OCI-LY1 (cell line): ENCODE measurements around the gene ACTG1.

ENCODE experiments used
- H2AFZ ChIP-seq: fragments of 200-600 bp; sonication (generic), shearing (Covaris generic); 2 replicates; pipeline ENCODE4 v1.6.0; 2014; ENCODE audit warnings: antibody characterized with exemption, mild to moderate bottlenecking, low read length
- H3F3A ChIP-seq: fragments of 200-600 bp; sonication (generic), shearing (Covaris generic); 2 replicates; pipeline ENCODE4 v1.6.0; 2014; ENCODE audit warnings: mild to moderate bottlenecking, antibody characterized with exemption, low read length, moderate library complexity; ENCODE audit not compliant: insufficient read depth
- H3K27ac ChIP-seq: fragments of 200-600 bp; sonication (generic); 2 replicates; pipeline ENCODE4 v1.5.1; 2014; ENCODE audit warnings: low read length, mixed run types, mild to moderate bottlenecking, low read depth; ENCODE audit not compliant: poor library complexity, severe bottlenecking
- H3K27me3 ChIP-seq: fragments of 200-600 bp; sonication (generic); 2 replicates; pipeline ENCODE4 v1.6.0; 2014; ENCODE audit warnings: antibody characterized with exemption, mild to moderate bottlenecking, low read length, moderate library complexity; ENCODE audit not compliant: insufficient read depth
- H3K36me3 ChIP-seq: fragments of 200-600 bp; sonication (generic); 2 replicates; pipeline ENCODE4 v1.6.1; 2014; ENCODE audit warnings: mild to moderate bottlenecking, antibody characterized with exemption, low read length, moderate library complexity, mixed read lengths; ENCODE audit not compliant: insufficient read depth
- H3K4me1 ChIP-seq: fragments of 200-600 bp; sonication (generic); 2 replicates; pipeline ENCODE4 v1.5.1; 2014; ENCODE audit warnings: mild to moderate bottlenecking, low read length, moderate library complexity; ENCODE audit not compliant: insufficient read depth, severe bottlenecking
- H3K4me2 ChIP-seq: fragments of 200-600 bp; sonication (generic), shearing (Covaris generic); 2 replicates; pipeline ENCODE4 v1.6.1; 2014; ENCODE audit warnings: low read length
- H3K4me3 ChIP-seq: fragments of 200-600 bp; sonication (generic); 2 replicates; pipeline ENCODE4 v1.5.1; 2014; ENCODE audit warnings: low read length, low read depth, mild to moderate bottlenecking, mixed read lengths; ENCODE audit not compliant: poor library complexity, severe bottlenecking
- H3K79me2 ChIP-seq: fragments of 200-600 bp; shearing (Covaris generic); 2 replicates; pipeline ENCODE4 v1.6.1; 2016; ENCODE audit warnings: mixed run types, low read length, mixed read lengths; ENCODE audit not compliant: insufficient read depth
- H3K9ac ChIP-seq: fragments of 200-600 bp; sonication (generic), shearing (Covaris generic); 2 replicates; pipeline ENCODE4 v1.6.1; 2014; ENCODE audit warnings: mild to moderate bottlenecking, low read length, mixed read lengths
- H3K9me2 ChIP-seq: fragments of 200-600 bp; sonication (generic), shearing (Covaris generic); 2 replicates; pipeline ENCODE4 v1.6.1; 2014; ENCODE audit warnings: low read depth, mild to moderate bottlenecking, low read length, mixed read lengths
- H3K9me3 ChIP-seq: fragments of 200-600 bp; shearing (Covaris generic); 2 replicates; pipeline ENCODE4 v1.6.1; 2014; ENCODE audit warnings: low read length, mixed read lengths
- H4K20me1 ChIP-seq: fragments of 200-600 bp; sonication (generic), shearing (Covaris generic); 2 replicates; pipeline ENCODE4 v1.6.0; 2016; ENCODE audit warnings: mild to moderate bottlenecking, low read length; ENCODE audit not compliant: insufficient read depth
- EZH2 ChIP-seq: fragments of 200-600 bp; sonication (generic), shearing (Covaris generic); IDR thresholded peaks from 2 replicates; pipeline ENCODE4 v1.8.0; 2017; ENCODE audit warnings: borderline replicate concordance, mixed run types, mild to moderate bottlenecking, antibody characterized with exemption, low read length, moderate library complexity, mixed read lengths
- TF ChIP-seq, protein P1 (sequence below): fragments of 200-600 bp; sonication (generic), shearing (Covaris generic); IDR thresholded peaks from 2 replicates; pipeline ENCODE4 v1.5.1; 2017; ENCODE audit warnings: mild to moderate bottlenecking, antibody characterized with exemption, low read length, moderate library complexity, mixed read lengths

ACTG1 gene

GRCh38 chr17:81492202-81492601 lies 20.4 kb downstream of the ACTG1 start:
- Histone ChIP-seq H3K36me3 (no peaks in the 10 kb centered on the region), H3K27ac (no peak overlapping the region), H3K79me2 (no peaks in the 10 kb centered on the region), H3K27me3 (peaks cover 9% of the 10 kb centered on the region; the same call in 1 of the 2 replicates), H2AFZ (no peak overlapping the region), H3K4me2 (no peak overlapping the region), H3K9me2 (no peaks in the 10 kb centered on the region), H3K9me3 (no peaks in the 10 kb centered on the region), H4K20me1 (no peaks in the 10 kb centered on the region), H3K4me3 (no peak overlapping the region), H3K4me1 (peaks cover 11% of the 10 kb centered on the region), H3K9ac (no peak overlapping the region), H3F3A (no peaks in the 10 kb centered on the region)
- TF ChIP-seq, protein P1, sequence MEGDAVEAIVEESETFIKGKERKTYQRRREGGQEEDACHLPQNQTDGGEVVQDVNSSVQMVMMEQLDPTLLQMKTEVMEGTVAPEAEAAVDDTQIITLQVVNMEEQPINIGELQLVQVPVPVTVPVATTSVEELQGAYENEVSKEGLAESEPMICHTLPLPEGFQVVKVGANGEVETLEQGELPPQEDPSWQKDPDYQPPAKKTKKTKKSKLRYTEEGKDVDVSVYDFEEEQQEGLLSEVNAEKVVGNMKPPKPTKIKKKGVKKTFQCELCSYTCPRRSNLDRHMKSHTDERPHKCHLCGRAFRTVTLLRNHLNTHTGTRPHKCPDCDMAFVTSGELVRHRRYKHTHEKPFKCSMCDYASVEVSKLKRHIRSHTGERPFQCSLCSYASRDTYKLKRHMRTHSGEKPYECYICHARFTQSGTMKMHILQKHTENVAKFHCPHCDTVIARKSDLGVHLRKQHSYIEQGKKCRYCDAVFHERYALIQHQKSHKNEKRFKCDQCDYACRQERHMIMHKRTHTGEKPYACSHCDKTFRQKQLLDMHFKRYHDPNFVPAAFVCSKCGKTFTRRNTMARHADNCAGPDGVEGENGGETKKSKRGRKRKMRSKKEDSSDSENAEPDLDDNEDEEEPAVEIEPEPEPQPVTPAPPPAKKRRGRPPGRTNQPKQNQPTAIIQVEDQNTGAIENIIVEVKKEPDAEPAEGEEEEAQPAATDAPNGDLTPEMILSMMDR = no peak
- TF ChIP-seq EZH2 = no peak

GRCh38 chr17:81491761-81492160 lies 20.8 kb downstream of the ACTG1 start:
- H3K9me2 ChIP-seq = no peaks in the 10 kb centered on the region
- no peaks in the 10 kb centered on the region for H4K20me1 ChIP-seq
- H3K36me3 ChIP-seq = no peaks in the 10 kb centered on the region
- no peak overlapping the region for H2AFZ ChIP-seq
- H3K4me3 ChIP-seq = no peak overlapping the region
- no peak overlapping the region for H3K9ac ChIP-seq
- no peak for TF ChIP-seq EZH2
- TF ChIP-seq, protein P1 = no peak
- H3K27me3 ChIP-seq = peaks cover 9% of the 10 kb centered on the region; the same call in 1 of the 2 replicates
- H3K4me1 ChIP-seq = peaks cover 11% of the 10 kb centered on the region
- H3K27ac ChIP-seq = no peak overlapping the region
- H3K4me2 ChIP-seq = no peak overlapping the region
- no peaks in the 10 kb centered on the region for H3F3A ChIP-seq
- H3K9me3 ChIP-seq = no peaks in the 10 kb centered on the region
- no peaks in the 10 kb centered on the region for H3K79me2 ChIP-seq

DNA sequence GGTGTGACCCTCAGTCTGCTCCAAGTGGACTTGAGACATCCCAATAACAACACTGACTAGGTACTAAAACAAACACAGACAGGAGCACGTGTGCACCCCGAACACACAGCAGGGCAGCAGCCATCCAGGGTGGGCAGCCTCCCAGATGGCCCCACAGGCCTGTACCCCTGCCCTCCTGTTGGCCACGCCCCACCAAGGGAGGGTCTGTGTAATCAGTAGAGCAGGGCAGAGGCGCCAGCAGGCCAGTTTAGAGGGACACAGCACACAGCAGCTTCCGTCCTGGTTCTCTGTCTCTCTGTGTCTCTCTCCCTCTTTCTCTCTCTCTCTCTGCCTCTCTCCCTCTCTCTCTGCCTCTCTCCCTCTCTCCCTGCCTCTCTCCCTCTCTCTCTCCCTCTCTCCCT lies 21.4 kb downstream of the ACTG1 start:
- peaks cover 11% of the 10 kb centered on the region for H3K4me1 ChIP-seq
- H3K4me2 ChIP-seq = no peak overlapping the region
- H3K79me2 ChIP-seq = no peaks in the 10 kb centered on the region
- no peak overlapping the region for H2AFZ ChIP-seq
- no peak overlapping the region for H3K27ac ChIP-seq
- peaks cover 9% of the 10 kb centered on the region; the same call in 1 of the 2 replicates for H3K27me3 ChIP-seq
- no peak overlapping the region for H3K9ac ChIP-seq
- no peaks in the 10 kb centered on the region for H3K36me3 ChIP-seq
- no peaks in the 10 kb centered on the region for H3K9me2 ChIP-seq
- TF ChIP-seq, protein P1 = no peak
- TF ChIP-seq EZH2 = no peak
- no peaks in the 10 kb centered on the region for H3F3A ChIP-seq
- H4K20me1 ChIP-seq = no peaks in the 10 kb centered on the region
- H3K4me3 ChIP-seq = no peak overlapping the region
- H3K9me3 ChIP-seq = no peaks in the 10 kb centered on the region
